NCI-H1417 treated with DMSO at 0.1 percent for 48 hours (cell line): Measurements from ENCODE around the gene METAP1D.
"Not testable (repeated sequence)": the region's sequence is repeated elsewhere in the genome, so short reads cannot be mapped to it uniquely, and the experiment has no call there.

Experiments used
- DNase-seq: peaks from one replicate; lab custom pipeline; 2025; lab: John Stamatoyannopoulos, UW

The METAP1D gene

DNA sequence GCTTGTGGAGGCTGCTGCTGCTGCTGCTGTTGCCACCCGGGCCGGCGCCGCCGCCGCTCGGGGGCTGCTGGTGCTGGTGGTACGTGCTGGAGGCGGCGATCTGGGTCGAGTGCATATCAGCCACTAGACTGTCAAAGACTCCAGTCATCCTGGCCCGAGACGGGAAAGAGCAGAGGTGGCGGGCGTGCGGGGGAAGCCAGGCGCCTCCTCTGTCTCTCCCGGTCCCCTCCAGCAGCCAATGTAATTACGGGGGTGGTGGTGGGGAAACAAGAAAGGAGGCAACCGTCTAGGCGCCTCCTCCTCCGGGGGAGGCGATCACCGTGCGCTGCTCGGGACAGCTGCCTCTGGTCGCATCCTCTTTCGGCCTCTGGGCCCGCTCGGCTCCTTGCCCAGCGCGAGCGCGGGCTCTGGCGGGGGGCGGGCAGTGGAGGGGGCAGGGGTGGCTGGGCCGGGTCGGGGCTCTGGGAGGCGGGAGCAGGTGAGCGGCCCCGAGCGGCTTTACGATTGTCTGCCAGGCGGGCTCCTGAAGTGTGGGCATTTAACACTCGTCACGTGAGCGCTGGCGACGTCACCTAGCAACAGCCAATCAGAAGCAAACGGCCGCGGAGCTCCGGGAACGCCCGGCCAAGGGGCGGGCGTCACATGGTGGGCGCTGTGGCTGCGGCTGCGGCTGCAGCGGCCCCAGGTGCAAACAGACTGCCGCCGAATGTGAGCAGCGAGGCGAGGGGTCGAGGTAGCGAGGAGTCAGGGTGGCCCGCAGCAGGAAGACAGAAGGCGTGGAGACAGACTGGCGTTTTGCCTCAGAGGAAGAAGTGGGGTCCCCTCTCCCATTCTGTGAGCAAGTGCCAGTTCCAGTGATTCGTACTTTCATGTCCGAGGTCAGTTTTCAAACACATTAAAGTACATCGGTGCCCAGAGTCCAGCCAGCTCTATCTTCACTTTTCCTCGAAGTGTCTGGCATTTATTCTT, 102.9 kb downstream of the METAP1D start, which contains the start of gene DLX2:
TSS of gene DLX2 (minus strand) at position 510 of the 969 bp plus-strand sequence. CDS start at position 148, 362 bp downstream.
- DNase-seq = no peak

DNA sequence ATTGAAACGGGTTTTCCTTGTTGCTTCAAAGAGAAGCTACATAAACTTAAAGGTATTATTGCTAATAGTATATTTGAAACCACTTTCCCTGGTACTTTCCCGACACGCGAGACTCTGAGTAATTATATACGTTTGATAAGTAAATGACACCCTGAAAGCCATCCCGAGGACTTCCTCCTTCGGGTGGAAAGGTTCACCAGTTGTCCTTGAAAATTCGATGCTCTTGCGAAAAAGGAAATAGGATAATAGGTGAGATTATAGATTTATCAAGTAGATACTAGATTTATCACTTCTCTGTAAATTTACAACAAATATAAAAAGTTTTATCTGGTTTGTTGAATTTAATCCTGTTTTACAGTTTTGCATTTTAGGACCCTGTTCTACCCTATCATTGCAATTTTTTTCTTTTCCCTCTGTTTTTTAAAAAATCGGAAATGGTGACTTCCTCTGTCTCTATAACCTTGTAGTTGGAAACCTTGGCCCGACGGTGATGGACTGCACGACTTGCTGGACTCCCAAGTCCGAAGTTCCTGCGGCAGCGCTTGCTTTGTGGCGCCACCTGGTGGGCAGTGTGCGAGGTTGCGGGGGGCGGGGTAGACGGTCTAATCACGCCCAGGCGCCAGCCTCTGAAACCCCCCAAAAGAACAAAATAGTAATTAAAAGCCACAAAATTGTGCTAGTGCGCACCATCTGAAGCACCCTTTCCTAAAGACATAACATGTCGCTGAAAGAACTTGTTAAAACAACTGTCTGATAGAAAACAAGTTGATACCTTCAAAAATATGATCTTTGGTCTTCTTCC, 103.9 kb downstream of the METAP1D start:
- no peak for DNase-seq

DNA sequence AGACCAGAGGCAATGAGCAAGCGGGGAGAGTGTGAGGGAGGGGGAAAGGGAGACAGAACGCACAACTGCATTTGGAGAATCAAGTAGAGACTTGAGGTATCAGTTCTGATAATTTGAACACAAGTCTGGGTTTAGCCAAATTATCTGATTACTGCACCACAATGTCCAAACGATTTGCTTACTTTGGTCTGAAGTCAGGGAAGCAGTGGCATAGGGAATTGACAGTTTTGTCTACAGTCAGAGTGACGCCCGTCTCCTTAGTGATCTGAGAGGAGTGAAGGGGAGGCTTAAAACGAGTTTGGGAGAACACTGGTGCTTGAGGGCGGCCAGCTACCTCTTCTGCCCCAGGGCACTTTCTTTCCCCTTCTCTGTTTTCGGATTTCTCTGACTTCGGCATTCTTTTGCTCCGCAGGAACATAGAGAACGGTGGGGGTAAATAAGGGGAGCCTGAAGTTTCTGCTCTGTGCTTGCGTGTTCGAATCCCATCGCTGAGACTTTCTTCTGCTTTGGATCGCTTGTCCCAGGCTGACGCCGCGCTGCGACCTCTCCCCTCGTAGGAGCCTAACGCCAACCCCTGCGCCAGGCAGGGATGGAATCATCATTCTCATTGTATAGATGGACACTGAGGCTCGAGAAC, 105.8 kb downstream of the METAP1D start:
- no peak for DNase-seq

DNA sequence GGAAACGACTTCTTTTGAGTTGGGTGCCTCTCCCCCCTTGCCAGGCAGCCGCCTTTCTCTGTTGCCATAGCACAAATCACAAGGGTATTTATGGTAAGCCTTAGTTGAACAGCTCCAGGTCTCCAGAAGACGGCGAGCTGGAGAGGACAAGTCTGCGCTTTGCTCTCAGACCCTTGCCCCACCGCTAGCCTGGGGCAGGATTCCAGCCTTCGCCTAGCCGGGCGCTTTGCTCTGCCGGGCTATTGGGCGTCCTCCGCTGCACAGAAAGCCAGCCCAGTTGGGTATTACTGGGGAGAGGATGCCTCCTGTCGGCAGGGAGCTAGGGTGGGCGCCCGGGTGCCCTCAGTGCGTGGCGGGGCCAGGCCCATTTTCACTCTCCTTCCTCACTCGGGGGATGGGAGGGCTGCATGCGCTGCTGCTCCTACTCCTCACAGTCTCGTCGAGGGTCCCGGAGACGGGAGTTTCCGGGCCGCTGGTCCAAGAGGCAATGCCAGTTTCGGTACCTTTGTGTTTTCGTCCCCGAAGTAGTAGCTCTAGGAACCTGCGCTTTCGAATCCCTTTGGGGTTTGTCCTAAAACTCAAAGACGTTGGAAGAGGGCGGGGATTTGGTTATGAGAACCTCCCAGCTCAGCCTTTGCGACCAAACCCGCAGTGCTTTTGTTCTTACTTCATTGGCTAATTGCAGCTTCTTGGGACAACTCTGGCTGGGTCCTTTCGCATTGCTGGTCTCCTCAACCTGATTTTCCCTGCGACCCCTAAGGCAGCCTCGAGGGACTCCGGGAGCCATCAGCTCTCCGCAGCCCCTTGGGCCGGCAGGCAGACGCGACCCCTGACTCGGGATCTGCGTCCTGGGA, 106.6 kb downstream of the METAP1D start:
- DNase-seq = no peak

DNA sequence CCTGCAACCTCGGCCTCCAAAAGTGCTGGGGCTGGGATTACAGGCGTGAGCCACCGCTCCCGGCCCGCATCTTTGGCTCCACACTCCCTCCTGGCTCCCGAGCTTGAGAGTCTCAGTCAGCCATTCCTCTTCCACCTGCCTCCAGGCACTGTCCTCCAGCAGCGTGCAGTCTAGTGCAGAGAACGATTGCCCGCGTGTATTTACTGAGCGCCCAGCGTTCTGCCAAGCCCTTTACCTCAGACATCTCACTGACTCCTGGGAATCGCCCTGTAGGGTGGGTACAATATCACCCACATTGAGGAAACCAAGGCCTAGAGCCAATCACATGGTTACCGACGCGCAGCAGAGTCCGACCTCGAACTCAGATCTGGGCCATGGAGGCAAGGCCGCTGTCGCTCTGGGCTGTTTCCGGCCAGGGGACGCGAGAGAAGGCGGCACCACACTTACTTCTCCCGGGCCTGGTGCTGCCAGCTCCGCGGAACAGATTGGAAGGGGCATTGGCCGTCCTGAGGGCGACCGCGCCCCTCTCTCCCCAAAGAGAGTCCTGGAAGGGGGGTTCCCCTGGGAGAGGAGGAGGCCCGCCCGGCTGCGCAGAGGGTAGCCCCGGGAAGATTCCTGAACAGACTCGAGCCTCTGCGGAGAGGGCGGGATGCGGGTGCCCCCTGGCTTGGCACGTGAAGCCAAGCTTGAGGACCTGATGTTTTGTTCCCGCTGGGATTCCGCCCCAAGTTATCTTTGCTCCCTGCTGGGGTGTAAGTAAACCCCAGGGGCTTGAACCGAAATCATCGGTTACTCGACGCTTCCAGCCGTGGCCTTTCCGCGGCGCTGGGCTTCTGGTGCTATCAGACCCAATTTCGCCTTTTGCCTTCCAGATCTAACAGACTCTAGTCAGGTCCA, 108.2 kb downstream of the METAP1D start:
- DNase-seq = no peak

DNA sequence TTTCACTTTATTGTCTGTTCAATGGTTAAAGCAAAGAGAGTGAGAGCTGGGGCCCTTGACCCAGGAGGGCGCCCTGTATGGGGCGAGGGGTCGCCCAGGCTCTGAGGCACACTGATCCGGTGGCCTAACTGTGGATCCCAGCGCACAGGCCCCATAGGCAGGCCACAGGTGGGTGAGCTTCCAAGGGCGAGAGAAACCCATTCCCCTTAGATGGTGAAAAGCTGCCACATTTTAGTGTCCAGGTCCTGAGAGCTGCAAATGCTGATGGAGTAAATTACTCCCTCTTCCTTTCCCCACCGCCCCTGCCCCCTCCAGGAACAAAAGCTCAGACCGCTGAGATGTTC, 108.8 kb downstream of the METAP1D start:
- DNase-seq = no peak

DNA sequence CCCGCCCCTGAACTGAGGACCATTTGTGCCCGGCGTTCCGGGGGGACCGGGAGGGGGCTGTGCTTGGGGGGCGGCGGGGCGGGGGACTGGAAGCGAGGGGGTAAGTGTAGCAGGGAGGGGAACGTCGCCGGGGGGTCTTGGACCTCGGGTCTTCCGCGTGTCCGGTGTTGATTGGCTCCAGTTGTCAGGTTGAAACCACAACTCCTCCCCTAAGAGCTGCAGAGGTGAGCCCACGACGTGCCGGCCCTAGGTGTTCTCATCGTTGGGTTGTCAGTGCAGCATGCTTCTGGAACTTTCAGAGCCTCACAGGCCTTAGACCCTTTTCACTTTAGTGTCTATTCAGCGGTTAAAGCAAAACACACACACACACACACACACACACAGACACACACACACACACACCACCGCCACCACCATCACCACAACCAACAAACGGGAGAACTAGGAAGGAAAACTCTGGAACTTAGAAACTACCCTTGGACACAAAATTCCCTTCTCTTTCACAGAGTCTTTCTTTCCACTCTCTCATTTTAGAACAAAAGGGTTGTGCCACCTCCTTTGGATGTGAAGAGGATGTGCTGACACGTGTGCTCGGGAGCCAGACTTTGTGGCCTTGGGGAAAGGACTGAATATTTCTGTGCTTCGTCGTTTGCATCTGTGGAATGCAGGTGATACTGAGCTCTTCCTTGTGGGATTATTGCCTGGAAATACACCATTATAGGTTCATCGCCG, 109.7 kb downstream of the METAP1D start:
- DNase-seq = no peak

DNA sequence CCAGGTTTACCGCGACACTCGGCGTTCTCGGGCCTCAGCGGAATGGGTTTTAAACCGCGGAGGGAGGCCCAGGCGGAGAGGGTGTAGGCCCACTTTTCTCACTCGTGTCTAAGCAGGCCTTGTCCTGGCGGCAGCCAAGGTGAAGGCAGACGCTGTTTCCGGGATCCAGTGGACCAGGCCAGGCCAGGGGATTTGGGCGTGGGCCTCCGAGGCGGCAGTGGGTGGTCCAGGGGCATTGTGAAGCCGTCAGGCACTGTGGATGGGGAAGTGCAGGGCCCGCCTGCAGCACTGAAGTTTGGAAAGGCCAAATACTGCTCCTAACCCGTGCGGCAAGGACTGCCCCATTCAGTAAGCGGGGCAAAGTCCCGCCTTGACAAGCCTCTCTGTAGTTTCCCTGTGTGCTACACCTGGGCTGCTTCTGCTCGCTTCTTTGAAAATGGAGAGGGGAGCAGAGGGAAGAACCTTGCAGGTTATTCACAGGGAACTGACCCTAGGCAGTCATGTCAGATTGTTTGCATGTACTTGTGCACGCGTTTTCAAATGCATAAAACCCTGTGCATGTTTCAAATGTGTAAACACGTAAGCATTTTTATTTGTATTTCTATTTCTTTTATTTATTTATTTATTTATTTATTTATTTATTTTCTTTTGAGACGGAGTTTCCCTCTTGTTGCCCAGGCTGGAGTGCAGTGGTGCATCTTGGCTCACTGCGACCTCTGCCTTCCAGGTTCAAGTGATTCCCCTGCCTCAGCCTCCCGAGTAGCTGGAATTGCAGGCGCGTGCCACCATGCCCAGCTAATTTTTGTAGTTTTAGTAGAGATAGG, 110.4 kb downstream of the METAP1D start:
- no peak for DNase-seq

DNA sequence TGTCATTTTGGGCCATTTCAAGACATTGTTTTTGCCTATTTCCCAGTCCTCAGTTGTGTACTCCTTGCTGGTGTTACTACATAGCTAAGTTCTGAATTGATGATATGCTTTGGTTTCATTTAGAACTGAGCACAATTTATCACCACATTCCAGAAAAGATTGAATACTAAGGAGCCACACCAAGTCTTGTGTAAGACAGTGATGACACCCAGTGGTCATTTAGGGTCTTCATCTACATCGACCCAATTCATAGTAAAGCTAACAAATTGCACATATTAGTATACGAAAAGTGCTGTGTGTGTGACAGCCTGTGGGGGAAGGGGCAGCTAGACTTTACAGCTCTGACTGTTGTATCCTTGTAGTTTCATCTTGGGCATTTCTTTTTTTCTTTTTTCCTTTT, 113.9 kb downstream of the METAP1D start:
- no peak for DNase-seq

DNA sequence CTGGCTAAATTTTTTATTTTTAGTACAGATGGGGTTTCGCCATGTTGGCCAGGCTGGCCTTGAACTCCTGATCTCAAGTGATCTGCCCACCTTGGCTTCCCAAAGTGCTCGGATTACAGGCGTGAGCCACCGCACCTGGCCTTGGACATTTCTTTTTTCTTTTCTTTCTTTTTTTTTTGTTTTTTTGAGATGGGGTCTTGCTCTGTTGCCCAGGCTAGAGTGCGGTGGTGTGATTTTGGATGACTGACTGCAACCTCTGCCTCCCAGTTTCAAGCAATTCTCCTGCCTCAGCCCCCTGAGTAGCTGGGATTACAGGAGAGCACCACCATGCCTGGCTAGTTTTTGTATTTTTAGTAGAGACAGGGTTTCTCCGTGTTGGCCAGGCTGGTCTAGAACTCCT, 114.4 kb downstream of the METAP1D start:
- not testable (repeated sequence) for DNase-seq

DNA sequence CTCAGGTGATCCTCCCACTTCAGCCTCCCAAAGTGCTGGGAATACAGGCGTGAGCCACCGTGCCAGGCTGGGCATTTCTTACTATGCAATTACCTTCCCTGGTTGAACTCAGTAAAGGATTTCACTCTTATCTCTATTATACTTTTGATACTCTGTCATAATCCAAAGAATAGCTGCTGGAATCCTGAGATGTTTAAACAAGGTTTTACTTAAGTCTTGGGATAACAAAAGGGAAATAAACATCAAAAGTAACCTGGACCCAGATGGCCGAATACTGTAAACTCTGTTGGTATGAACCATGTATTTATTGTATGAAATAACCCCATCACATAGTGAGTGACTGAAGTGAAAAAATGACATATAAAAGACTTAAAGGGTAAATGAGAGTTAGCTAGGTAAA, 114.8 kb downstream of the METAP1D start:
- DNase-seq = no peak

DNA sequence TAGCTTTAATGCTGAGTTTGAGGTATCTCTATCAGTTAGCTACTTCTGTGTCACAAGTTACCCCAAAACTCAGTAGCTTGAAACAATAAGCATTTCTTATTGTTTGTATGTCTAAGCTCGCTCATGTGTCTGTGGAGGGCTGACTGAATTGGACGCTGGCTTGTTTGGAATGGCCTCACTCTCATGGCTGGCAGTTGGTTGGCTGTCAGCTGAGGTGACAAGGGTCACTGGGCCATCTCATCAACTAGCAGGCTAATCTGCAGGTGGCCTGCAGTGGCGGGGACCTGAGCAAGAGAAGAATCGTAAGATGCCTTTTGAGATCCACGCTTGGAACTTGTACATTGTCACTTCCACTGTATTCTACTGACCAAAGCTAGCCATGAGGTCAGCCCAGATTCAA, 116.4 kb downstream of the METAP1D start:
- no peak for DNase-seq

DNA sequence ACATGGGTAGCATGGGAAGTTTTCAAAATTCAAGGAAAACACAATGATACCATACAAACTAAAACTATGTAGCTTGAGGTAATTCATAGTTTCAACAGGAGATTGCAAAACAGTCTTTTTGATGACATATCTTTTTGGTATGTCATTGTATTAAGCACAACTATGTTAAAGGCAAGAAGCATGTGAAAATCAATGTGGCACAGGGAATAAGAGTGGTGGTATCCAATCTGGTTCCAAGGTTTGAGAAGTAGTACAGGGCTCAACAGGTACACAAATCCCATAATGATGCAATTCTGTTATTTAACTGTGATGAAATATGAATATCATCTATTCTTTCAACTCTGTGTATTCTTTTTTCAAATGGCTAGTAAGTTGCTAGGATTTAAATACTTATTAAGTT, 119.3 kb downstream of the METAP1D start:
- DNase-seq = no peak

DNA sequence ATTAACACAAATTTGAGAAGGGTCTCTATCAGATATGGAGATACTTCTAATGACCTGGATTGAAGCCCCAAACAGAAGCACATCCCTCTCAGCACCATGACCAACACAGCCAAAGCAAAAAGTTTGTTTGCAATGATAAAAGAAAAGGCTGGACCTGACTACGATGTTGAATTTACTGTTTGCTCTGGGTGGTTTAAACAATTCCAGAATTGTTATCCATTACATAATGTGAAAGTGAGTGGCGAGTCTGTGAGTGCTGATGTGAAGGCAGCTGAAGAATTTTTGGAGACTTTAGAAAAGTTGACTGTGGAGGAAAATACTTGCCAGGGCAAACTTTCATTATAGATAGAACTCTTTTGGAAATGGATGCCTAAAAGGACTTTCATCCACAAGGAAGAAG, 120.4 kb downstream of the METAP1D start:
- DNase-seq = no peak

DNA sequence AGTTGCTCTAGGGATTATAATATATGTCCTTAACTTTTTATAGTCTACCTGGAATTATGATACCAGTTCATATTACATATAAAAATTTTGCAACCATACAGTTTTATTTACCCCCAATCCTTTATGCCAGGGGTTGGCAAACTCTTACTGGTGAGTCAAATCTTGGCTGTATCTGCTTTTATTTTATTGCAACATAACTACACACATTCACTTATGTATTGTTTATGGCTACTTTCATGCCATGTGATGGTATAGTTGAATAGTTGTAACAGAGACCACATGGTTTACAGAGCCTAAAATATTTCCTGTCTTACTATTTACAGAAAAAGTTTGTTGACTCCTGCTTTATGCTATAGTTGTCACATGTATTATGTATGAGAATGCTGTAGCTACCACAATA, 128.7 kb downstream of the METAP1D start:
- DNase-seq = no peak

DNA sequence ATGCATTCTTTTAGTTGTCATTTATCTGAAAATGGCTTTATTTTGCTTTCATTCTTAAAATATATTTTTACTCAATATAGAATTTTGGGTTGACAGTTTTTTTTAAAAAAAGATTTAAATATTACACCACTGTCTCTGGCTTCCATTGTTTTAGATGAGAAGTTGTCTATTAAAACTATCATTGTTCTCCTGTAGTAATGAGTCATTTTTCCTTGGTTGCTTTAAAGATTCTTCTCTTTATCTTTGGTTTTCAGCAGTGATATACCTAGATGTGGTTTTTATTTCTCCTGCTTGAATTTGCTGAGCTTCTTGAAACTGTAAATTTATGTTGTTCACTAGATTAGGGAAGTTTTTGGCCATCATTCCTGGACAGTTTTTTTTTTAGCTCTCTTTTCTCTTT, 129.7 kb downstream of the METAP1D start:
- DNase-seq = no peak
